ENCODE measurements around the gene CD99. TPM values are rescaled to one million over a fixed set of nuclear protein-coding genes. Genes with fewer than 3 reads are reported as not detected.
"Not testable (repeated sequence)": the region's sequence is repeated elsewhere in the genome, so short reads cannot be mapped to it uniquely, and the experiment has no call there.

Gene CD99
- total and polyA plus RNA-seq, 2 of the 13 experiments (the other 11 are each of a cell fraction or from before 2014, with no cell fraction given), result 78.8 to 111 TPM

GRCh38 chrX:2780472-2781225 lies 89.6 kb downstream of the CD99 start (continued):
- TF ChIP-seq EP300 (IDR thresholded peaks at IDR 0.05; ENCODE audit: low read depth in 2 of 2, low read length in 2 of 2) (peak in 1 of 2 experiments; percentile 61; a peak in 2 of 4 replicates), POGZ (CRISPR knock-in tag; IDR thresholded peaks at IDR 0.05) (0 out of 2 replicates have a peak, but pooled peaks have one; percentile 7), TEAD3 (CRISPR knock-in tag; optimal IDR thresholded peaks at IDR 0.05; ENCODE audit: borderline replicate concordance) (peak; percentile 92), SOX5 (CRISPR knock-in tag; IDR thresholded peaks at IDR 0.05; ENCODE audit: borderline replicate concordance) (peak; percentile 71; the same call in 1 of the 2 replicates), SOX6 (CRISPR knock-in tag; IDR thresholded peaks at IDR 0.05) (peak; percentile 77), PHF8 (CRISPR knock-in tag; IDR thresholded peaks at IDR 0.05) (0 out of 2 replicates have a peak, but pooled peaks have one; percentile 21), HNF4A (CRISPR knock-in tag; IDR thresholded peaks at IDR 0.05) (peak; percentile 8; the same call in 1 of the 2 replicates), HDAC2 (CRISPR knock-in tag; IDR thresholded peaks at IDR 0.05) (peak; percentile 24; the same call in 1 of the 2 replicates), HNF1A (IDR thresholded peaks at IDR 0.05; ENCODE audit: low read depth) (peak; percentile 98), HNF1A (CRISPR knock-in tag; IDR thresholded peaks at IDR 0.05; ENCODE audit: borderline replicate concordance) (peak; percentile 97), FOSL2 (CRISPR knock-in tag; IDR thresholded peaks at IDR 0.05) (0 out of 2 replicates have a peak, but pooled peaks have one; percentile 16), ZNF331 (CRISPR knock-in tag; IDR thresholded peaks at IDR 0.05) (0 out of 2 replicates have a peak, but pooled peaks have one; percentile 16), FOXA3 (CRISPR knock-in tag; IDR thresholded peaks at IDR 0.05) (peak; percentile 82), GATAD2A (CRISPR knock-in tag; IDR thresholded peaks at IDR 0.05) (peak; percentile 17; the same call in 1 of the 2 replicates), ZBTB7B (CRISPR knock-in tag; IDR thresholded peaks at IDR 0.05) (peak; percentile 85), REST (IDR thresholded peaks at IDR 0.05; ENCODE audit: borderline replicate concordance in 1 of 2, low read depth in 1 of 2, low read length in 2 of 2) (0 out of 4 replicates have a peak, but pooled peaks of 1 of the 2 experiments have one; percentile 12), FOXA1 (CRISPR knock-in tag; IDR thresholded peaks at IDR 0.05) (peak; percentile 85), CREM (IDR thresholded peaks at IDR 0.05) (peak; percentile 32; the same call in 1 of the 2 replicates), ZGPAT (CRISPR knock-in tag; IDR thresholded peaks at IDR 0.05) (0 out of 2 replicates have a peak, but pooled peaks have one; percentile 31)
- not testable (repeated sequence) for TF ChIP-seq EP300 (CRISPR knock-in tag; IDR thresholded peaks at IDR 0.05; ENCODE audit: borderline replicate concordance); SOX6 (IDR thresholded peaks at IDR 0.05); FOXA1 (IDR thresholded peaks at IDR 0.05); CREM (CRISPR knock-in tag; IDR thresholded peaks at IDR 0.05)

Data from HepG2 (cell line).